Mesothelial cell of epicardium (in vitro differentiated cells): ENCODE measurements around the gene ANKMY1. TPM values are rescaled to one million over a fixed set of nuclear protein-coding genes. Genes with fewer than 3 reads are reported as not detected.
A peak's percentile ranks its signal among the peaks of the same experiment; 100 is the strongest.

Source experiments
- DNase-seq, 2 experiments: peaks; one replicate each; pipeline ENCODE4 v3.0.0; 2021; ENCODE audit warnings: low spot score in 2 of 2; ENCODE audit not compliant: unreplicated experiment in 2 of 2
- H3K27ac Mint-ChIP-seq: 2 replicates; pipeline ENCODE4 v1.8.0; 2021; ENCODE audit warnings: mixed read lengths
- H3K27me3 Mint-ChIP-seq: 2 replicates; pipeline ENCODE4 v1.8.0; 2021; ENCODE audit warnings: low read depth, mixed read lengths
- H3K36me3 Mint-ChIP-seq: 2 replicates; pipeline ENCODE4 v1.8.0; 2021; ENCODE audit warnings: mixed read lengths
- H3K4me1 Mint-ChIP-seq: 2 replicates; pipeline ENCODE4 v1.8.0; 2021; ENCODE audit warnings: mixed read lengths
- H3K4me3 Mint-ChIP-seq: 2 replicates; pipeline ENCODE4 v1.8.0; 2021; ENCODE audit warnings: mild to moderate bottlenecking, moderate library complexity, mixed read lengths
- H3K9me3 Mint-ChIP-seq: 2 replicates; pipeline ENCODE4 v1.8.0; 2021; ENCODE audit warnings: mixed read lengths
- CTCF ChIP-seq: fragments of 200-600 bp; sonication (generic); IDR thresholded peaks from one replicate; pipeline ENCODE4 v1.5.0; 2021; ENCODE audit warnings: antibody characterized with exemption; ENCODE audit not compliant: unreplicated experiment
- total RNA-seq: library from RNA; stranded (reverse); gene quantifications from 3 replicates; pipeline ENCODE4 v1.2.1, GENCODE V29; 2021

Gene ANKMY1
- total RNA-seq, 1 donor from 2014 or later = 29.8 TPM

GRCh38 chr2:240603846-240604245 is 46.1 kb upstream of the ANKMY1 start:
- Mint-ChIP-seq H3K27me3 (no peaks in the 10 kb centered on the region), H3K36me3 (no peaks in the 10 kb centered on the region), H3K9me3 (no peaks in the 10 kb centered on the region), H3K27ac (no peak overlapping the region), H3K4me3 (no peak overlapping the region), H3K4me1 (peaks cover 5% of the 10 kb centered on the region)
- no peak for TF ChIP-seq CTCF
- DNase-seq = peak in 1 of 2 experiments; percentile 16

GRCh38 chr2:240603081-240603835 is 45.5 kb upstream of the ANKMY1 start:
- Mint-ChIP-seq H3K27ac (peak overlapping the region; percentile 12), H3K4me3 (no peak overlapping the region), H3K36me3 (no peaks in the 10 kb centered on the region), H3K27me3 (no peaks in the 10 kb centered on the region), H3K9me3 (no peaks in the 10 kb centered on the region), H3K4me1 (peaks cover 5% of the 10 kb centered on the region)
- TF ChIP-seq CTCF = no peak
- peak in 1 of 2 experiments; percentile 10 for DNase-seq

GRCh38 chr2:240602266-240603050 is 44.7 kb upstream of the ANKMY1 start:
- Mint-ChIP-seq H3K36me3 (no peaks in the 10 kb centered on the region), H3K27me3 (no peaks in the 10 kb centered on the region), H3K4me1 (peaks cover 5% of the 10 kb centered on the region), H3K9me3 (no peaks in the 10 kb centered on the region), H3K4me3 (no peak overlapping the region), H3K27ac (no peak overlapping the region)
- DNase-seq = peak in 1 of 2 experiments; percentile 14
- TF ChIP-seq CTCF = no peak

- TF ChIP-seq CTCF = no peak
- Mint-ChIP-seq H3K4me1 (peaks cover 5% of the 10 kb centered on the region), H3K27ac (no peak overlapping the region), H3K36me3 (no peaks in the 10 kb centered on the region), H3K9me3 (no peaks in the 10 kb centered on the region), H3K4me3 (no peak overlapping the region), H3K27me3 (no peaks in the 10 kb centered on the region)
- DNase-seq = peak in 1 of 2 experiments; percentile 13
Measured at GRCh38 chr2:240601831-240602160, 44.0 kb upstream of the ANKMY1 start.

GRCh38 chr2:240601061-240601830 is 43.5 kb upstream of the ANKMY1 start:
- Mint-ChIP-seq H3K27ac (no peak overlapping the region), H3K4me3 (no peak overlapping the region), H3K9me3 (no peaks in the 10 kb centered on the region), H3K4me1 (peaks cover 5% of the 10 kb centered on the region), H3K27me3 (no peaks in the 10 kb centered on the region), H3K36me3 (no peaks in the 10 kb centered on the region)
- peak in 1 of 2 experiments; percentile 15 for DNase-seq
- no peak for TF ChIP-seq CTCF
